Activated T-helper 1 cell treated with Interleukin-2 at 50 U/mL for 16 hours (primary cell): Measurements from ENCODE around the gene CCDC89.

Experiments
- DNase-seq: peaks from one replicate; pipeline ENCODE4 v3.0.0-alpha.2; 2020; ENCODE audit warnings: low read depth

Gene CCDC89

GRCh38 chr11:85685820-85686459 is at the start of gene CCDC89:
Gene CCDC89 (minus strand): TSS chr11:85686195. CDS start chr11:85686130, 65 bp downstream.
- no peak for DNase-seq

GRCh38 chr11:85732965-85733364 is 47.0 kb upstream of the CCDC89 start:
- no peak for DNase-seq

DNA sequence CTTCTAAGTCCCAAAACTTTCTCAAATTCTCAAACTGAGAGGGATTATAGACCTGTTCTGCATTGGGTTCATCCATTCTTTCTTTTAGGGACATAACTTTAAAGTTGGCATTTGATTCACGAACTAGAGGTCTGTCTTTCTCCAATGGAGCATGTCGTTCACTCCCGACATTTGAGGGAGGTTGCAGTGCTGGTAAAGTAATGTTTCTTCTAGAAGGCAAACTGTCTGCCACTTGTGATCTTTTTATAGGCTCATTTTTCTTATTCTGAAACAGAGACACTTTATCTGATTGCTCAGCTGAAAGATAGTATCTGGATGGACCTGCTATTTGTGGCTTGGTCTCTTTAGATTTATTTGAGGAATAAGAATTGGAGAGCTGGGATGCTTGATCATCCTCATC is 40.4 kb upstream of the CCDC89 start:
- no peak for DNase-seq

DNA sequence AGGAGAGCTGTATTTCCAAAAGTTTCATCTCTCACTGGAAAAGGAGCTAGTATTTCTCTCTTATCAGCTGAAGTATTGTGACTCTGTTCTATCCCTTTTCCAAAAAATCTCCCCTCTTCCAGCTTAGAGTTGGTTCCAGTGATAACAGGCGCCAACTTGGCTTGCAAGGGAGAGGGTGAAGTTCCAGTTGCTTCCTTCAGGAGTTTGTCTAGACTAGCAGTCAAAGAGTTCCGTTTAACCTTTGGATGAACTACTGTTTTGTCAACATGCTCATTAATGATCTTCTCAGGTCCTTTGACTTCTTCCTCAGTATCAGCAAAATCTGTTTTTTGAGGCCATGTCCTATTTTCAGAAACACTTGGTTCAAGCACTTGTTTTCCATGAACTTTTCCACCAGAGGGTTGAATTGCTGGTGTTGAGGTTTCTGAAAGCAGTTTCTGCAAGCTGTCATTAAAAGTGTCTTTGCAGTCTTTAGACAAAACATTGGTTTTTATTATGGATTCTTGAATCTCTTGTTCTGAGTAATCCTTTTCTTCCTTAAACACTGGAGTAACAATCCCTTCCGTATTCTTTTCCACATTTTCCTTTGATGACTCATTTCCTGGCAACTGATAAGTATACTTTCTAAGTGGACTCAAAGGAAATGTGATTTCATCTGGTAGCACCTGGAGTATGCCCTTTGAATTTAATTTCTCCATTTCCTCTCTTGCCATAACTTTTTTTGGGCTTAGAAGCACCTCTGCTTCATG is 39.7 kb upstream of the CCDC89 start:
- no peak for DNase-seq

- DNase-seq: no peak
Observed at GRCh38 chr11:85724748-85725465, 38.9 kb upstream of the CCDC89 start.

GRCh38 chr11:85723088-85723487 is 37.1 kb upstream of the CCDC89 start:
- DNase-seq: no peak

DNA sequence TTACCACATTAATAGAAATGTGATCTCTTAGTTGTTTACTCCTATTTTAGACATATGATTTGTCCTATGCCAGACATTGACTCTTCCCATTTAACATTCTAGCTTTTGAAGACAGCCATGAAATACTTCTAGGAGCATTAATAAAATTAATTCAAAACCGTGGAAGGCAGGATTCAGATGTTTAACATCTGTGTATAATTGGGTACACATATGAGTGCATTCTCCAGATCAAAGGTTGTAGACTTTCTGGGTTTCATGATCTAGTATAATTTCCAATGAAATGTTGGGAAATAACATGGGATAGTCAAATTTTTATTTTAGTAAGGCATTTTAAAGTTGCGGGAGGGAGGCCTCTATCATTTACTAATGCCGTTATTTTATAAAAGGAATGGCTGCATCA is 35.2 kb upstream of the CCDC89 start:
- DNase-seq: no peak

GRCh38 chr11:85718991-85719807 is 33.2 kb upstream of the CCDC89 start:
- DNase-seq: no peak

- DNase-seq: no peak
Observed at GRCh38 chr11:85718126-85718943, 32.3 kb upstream of the CCDC89 start.

GRCh38 chr11:85717429-85717828 is 31.4 kb upstream of the CCDC89 start:
- DNase-seq: no peak

DNA sequence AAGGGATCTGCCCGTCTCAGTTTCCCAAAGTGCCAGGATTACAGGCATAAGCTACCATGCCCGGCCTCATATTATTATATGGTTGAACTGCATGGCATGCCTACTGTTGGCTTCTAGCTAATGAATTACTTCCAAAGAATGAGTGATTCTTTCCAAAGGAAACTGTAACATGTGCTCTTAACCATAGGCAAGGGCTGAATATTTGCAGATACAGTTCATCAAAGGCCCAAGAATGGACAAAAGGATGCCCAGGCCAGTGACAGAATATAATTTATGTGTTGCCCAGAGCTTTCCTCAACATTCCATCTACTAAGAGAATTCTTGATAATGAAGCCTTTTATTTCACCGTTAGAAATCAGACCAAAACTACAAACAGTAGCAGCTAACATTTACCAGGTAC is 27.0 kb upstream of the CCDC89 start:
- DNase-seq: no peak

- no peak for DNase-seq
Observed at GRCh38 chr11:85710917-85711316, 24.9 kb upstream of the CCDC89 start.

DNA sequence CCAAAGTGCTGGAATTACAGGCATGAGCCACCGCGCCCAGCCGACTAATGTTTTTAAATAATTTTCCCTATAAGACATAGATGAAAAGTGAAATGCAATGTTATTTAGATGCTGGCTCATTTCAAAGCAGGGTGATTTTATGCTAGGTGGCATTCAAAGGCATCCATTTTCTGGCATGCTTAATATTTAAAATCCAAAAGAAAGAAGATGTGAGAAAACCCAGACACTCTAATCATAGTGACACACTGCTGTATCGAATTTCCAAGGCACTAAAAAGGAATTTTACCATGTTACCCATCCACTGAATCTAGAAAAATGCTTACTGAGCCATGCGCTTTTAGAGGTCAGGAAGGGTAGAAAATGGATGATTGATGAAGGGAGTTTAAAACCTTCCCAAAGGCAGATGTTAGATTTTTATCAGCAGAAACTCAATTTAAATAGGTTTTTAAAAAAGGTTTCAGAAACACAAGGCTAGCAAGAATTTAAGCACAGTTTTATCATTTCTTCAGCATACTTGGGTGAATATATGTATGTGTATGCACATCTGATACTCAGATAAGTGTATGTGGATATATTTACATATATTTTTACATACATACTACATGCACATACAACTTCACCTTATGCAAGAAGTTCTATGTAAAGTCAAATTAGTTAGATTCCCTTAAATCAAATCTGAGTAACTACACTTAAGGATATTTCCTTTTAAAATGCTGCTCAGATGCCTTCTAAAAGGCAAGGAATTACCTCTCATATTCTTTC is 24.1 kb upstream of the CCDC89 start:
- no peak for DNase-seq

DNA sequence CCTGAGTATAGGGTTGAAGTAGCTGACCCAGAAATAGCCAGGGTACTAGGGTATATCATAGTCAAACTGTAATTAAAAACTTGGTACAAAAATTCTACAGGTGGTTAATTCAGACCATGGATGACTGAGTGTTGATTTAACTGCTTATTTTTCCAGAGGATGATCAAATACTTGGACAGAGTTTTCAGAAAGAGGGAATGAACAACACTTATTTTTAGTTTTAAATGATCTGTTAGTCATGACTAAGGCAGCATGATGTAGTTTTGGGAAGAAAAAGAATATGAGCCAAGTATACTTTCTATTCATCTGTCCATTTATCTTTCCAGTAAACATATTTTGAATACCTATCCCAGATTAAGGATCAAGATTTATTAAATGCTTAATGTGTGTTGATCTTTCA is 19.8 kb upstream of the CCDC89 start:
- DNase-seq: no peak

DNA sequence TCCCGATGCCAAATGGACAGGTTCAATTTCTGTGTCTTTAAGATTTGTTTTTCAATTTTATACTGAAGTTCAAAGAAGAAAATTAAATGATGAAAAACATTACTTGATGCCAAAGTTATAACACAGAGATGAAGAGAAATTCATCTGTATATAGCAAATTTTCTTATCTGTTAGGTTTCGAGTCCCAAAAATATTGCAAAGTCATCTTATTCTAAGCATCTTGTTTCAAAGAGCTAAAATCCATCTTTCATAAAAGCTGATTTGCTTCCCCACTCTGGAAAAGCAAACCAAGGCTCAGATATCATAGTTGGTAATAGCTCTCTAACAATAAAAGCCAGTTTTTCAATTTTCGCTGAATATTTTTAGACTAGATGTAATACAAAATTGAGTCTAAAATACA is 19.0 kb upstream of the CCDC89 start:
- DNase-seq: no peak

DNA sequence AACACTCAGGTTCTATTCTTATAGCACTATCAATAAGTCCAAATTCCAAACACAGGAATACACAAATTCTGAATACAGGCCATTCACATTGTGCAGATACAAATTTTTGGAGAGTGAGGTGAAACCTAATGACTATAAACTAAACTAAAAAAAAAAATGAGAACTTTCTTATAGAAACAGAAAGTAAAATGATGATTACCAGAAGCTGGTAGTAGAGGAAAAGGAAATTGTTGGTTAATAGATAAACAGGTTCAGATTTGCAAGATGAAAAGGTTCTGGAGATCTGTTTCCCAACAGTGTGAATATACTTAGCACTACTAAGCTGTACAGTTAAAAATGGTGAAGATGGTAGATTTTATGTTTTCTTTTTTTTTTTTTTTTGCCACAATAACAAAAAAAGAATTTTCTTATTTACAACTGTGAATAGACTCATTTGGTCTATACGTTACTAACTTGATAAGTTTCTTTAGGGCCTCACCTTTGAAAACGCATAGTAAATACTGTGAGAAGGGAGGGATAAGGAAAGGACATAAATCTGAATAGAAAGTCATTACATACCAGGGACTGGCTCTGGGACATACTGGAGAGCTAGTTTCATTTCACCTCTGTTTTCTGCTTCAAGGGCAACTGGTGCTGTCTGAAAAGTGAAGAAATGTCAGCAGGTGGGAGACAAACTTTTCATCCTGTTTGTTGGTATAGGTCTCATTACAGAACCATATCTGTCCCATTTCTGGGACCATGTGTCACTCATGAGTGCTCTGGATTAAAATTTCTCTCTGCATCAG is 14.2 kb upstream of the CCDC89 start:
- no peak for DNase-seq

DNA sequence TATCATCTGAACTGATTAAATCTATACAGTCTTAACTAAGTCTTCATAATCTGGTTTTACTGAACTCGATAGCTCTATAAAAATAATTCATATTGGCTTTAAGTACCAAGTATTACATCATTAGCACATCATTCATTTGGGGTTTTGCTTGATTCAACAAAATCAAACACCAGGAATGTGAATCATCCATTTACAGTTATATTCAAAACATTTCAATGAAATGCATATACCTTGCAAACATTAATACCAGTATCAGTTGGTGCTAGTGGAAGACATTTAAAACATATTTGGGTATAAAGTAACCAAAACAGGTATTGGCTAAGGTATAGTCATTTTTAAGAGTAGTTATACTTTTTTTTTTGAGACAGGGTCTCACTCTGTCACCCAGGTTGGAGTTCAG is 12.2 kb upstream of the CCDC89 start:
- no peak for DNase-seq

GRCh38 chr11:85697747-85698146 is 11.8 kb upstream of the CCDC89 start:
- no peak for DNase-seq

DNA sequence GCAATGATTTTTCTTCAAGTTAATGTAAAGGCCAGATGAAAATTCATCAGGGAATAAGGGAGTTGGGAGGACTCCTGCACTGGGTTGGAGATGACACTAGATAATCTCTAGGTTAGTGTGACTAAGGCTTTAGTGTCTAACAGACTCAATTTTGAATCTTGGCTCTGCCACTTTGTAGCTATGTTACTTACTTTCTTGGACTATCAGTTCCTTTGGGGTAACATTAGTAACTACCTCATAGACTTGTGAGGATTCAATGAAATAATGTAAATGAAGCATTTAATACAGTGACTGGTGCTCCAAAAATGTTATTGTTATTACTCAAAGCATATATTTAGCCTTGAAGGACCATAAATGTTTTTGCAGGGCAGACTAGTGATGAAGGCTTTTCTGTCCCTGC is 9.6 kb upstream of the CCDC89 start:
- DNase-seq: no peak
